C4-2B (cell line): ENCODE measurements around the gene RPL4.
"Not testable (repeated sequence)": the region's sequence is repeated elsewhere in the genome, so short reads cannot be mapped to it uniquely, and the experiment has no call there.

Experiments
- H3K27ac ChIP-seq: fragments of 450-650 bp; 2 replicates; pipeline ENCODE4 v1.5.1; 2017
- ZFX ChIP-seq: fragments of 450-650 bp; IDR thresholded peaks from 2 replicates; pipeline ENCODE4 v1.6.1; 2017
- TF ChIP-seq, protein P1 (sequence below): fragments of 450-650 bp; conservative IDR thresholded peaks from 2 replicates; pipeline ENCODE4 v1.5.1; 2017; ENCODE audit warnings: mild to moderate bottlenecking

Gene RPL4

GRCh38 chr15:66514586-66514985 lies 9.9 kb upstream of the RPL4 start:
- no peak overlapping the region for H3K27ac ChIP-seq
- TF ChIP-seq ZFX = no peak
- TF ChIP-seq, protein P1, sequence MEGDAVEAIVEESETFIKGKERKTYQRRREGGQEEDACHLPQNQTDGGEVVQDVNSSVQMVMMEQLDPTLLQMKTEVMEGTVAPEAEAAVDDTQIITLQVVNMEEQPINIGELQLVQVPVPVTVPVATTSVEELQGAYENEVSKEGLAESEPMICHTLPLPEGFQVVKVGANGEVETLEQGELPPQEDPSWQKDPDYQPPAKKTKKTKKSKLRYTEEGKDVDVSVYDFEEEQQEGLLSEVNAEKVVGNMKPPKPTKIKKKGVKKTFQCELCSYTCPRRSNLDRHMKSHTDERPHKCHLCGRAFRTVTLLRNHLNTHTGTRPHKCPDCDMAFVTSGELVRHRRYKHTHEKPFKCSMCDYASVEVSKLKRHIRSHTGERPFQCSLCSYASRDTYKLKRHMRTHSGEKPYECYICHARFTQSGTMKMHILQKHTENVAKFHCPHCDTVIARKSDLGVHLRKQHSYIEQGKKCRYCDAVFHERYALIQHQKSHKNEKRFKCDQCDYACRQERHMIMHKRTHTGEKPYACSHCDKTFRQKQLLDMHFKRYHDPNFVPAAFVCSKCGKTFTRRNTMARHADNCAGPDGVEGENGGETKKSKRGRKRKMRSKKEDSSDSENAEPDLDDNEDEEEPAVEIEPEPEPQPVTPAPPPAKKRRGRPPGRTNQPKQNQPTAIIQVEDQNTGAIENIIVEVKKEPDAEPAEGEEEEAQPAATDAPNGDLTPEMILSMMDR = no peak

DNA sequence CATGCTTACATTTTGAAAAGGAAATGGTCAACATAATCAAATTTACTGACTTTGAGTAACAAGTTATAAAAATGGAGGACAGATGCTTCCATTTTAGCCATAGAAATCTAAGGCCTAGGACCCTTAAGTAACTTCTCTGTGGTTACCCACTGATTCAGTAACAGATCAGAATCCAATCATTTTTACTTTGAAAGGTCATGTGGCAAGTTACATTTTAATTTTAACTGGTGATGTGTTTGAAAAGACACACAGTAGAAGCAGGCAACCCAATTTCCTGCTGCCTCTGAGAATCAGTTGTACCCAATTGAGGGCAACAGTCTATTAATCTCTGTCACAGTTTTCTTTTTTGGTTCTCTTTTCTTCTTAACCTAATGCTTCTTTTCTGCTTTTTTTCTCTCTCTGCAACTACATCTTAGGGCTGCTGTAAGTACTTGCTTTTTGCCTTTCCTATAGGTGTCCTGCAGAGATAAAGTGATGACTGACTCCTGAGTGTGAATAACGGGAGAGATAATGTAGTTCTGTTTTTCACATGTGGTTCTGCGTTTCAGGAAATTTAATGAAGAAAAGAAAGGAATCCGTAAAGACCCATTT lies 3.7 kb upstream of the RPL4 start:
- H3K27ac ChIP-seq = no peak overlapping the region
- TF ChIP-seq, protein P1 = no peak
- no peak for TF ChIP-seq ZFX

DNA sequence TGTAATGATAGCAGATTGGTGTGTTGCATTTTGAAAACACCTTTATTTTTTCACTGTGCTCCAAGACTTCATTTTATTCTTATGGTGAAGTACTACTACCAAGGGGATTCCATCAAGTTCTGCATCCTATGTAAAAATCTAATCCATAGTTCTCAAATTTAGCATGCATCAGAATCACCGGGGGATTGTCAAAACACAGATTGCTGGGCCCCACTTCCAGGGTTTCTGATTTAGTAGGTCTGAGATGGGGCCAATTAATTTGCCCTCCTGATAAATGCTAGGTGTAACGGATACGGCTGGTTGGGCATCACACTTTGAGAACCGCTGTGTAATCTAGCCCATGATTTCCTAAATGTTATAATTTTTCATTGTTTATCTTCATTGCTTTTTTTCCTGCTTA lies 1.2 kb upstream of the RPL4 start:
- TF ChIP-seq ZFX = no peak
- TF ChIP-seq, protein P1 = no peak
- peak overlapping the region; percentile 95 for H3K27ac ChIP-seq

GRCh38 chr15:66505430-66505811 lies 766 bp upstream of the RPL4 start:
- H3K27ac ChIP-seq = peak overlapping the region; percentile 95
- TF ChIP-seq, protein P1 = no peak
- no peak for TF ChIP-seq ZFX

DNA sequence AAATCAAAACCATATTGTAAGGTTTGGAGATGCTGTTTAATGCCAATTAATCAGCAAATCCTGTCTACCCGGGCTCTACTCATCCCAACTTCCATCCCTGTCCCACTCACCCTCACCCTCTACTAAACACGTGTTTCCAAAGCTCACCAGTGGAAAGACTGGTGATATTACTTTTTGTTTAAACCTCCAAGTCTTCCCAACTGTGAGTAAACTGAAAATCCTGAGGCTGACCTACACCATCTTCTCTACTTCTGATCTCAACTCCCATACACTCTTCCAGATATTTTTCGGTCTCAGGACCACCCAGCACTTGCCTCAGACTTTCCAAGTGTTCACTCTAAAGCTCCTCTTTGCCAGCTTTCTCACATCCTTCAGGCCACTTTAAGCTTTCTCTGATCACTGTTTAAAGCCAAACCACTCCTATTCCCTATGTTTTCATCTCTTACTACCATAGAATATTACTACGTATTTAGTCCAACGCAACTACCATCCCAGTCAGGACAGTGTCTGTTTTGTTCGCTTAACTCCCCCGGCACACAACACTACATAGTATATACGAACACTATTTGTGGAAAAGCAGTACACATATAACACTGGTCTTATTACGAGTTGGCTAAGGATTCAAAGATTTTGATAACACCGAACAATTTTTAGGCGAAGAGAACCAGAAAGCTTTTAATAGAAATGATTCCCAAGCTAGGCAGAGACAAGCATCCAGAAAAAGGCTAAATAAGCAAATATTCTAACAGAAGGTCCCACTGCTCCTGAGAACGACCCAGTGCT lies 684 bp downstream of the RPL4 start:
- no peak for TF ChIP-seq ZFX
- TF ChIP-seq, protein P1 = no peak
- peak overlapping the region; percentile 95 for H3K27ac ChIP-seq

GRCh38 chr15:66503041-66503648 lies 1.5 kb downstream of the RPL4 start:
- peak overlapping the region; percentile 95; the same call in 1 of the 2 replicates for H3K27ac ChIP-seq

DNA sequence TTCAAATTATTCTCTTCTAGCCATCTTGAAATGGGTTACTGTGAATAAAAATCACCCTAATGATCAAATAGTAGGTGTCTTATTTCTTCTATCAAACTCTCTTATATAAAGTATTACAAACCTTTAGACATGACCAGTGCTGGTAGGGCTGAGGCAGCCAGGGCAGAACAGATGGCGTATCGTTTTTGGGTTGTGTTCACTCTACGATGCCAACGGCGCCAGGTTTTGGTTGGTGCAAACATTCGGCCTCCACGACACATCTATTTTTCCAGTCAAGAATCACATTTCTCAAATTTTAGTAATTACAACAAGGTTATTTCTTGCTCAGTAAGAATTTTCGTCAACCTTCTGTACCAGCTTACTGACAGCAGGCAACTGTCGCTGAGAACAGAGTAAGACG lies 2.2 kb downstream of the RPL4 start:
- TF ChIP-seq, protein P1 = no peak
- no peak for TF ChIP-seq ZFX
- H3K27ac ChIP-seq = peak overlapping the region; percentile 95; the same call in 1 of the 2 replicates

GRCh38 chr15:66500346-66500745 lies 4.3 kb downstream of the RPL4 start:
- H3K27ac ChIP-seq = not testable (repeated sequence)
